ENCODE data around the gene CC2D2B.

The CC2D2B gene

DNA sequence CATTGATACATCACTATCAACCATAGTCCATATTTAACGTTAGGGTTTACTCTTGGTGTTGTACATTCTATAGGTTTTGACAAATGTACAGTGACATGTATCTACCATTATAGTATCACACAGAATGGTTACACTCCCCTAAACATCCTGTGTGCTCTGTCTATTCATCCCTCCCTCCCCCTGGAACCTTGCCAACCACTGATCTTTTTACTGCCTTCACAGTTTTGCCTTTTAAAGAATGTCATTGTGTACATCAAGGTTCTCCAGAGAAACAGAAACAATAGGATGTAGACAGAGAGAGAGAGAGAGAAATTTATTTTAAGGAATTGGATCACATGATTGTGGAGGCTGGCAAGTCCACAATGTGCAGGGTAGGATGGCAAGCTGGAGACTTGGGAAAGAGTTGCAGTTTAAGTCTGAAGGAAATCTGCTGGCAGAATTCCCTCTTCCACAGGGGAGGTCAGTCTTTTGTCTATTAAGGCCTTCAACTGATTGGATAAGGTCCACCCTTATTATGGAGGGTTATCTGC is 90.5 kb downstream of the CC2D2B start:
- no peak overlapping the region for H3K27ac ChIP-seq
- TF ChIP-seq, protein P1, sequence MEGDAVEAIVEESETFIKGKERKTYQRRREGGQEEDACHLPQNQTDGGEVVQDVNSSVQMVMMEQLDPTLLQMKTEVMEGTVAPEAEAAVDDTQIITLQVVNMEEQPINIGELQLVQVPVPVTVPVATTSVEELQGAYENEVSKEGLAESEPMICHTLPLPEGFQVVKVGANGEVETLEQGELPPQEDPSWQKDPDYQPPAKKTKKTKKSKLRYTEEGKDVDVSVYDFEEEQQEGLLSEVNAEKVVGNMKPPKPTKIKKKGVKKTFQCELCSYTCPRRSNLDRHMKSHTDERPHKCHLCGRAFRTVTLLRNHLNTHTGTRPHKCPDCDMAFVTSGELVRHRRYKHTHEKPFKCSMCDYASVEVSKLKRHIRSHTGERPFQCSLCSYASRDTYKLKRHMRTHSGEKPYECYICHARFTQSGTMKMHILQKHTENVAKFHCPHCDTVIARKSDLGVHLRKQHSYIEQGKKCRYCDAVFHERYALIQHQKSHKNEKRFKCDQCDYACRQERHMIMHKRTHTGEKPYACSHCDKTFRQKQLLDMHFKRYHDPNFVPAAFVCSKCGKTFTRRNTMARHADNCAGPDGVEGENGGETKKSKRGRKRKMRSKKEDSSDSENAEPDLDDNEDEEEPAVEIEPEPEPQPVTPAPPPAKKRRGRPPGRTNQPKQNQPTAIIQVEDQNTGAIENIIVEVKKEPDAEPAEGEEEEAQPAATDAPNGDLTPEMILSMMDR (IDR thresholded peaks at IDR 0.05), result no peak
- H3K4me3 ChIP-seq, result no peak overlapping the region
- no peak for DNase-seq (ENCODE audit: low spot score)

DNA sequence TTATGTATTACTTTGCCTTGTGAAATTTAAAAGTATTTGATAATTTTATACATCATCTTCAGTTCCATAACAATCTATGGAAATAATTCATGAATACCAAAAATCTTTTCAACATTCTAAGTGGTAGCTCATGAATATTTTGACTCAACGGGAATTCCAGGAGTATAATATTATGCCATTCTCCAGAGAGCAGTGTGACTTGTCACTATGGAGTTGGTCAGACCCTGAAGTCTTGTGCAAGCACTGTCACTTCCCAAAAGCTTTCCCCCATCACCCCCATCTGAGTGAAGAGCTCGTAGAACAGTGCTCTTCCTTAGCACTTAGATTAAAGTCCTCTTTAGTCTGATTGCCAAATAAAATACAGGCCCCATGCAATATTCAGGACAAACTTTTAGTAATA is 106.2 kb downstream of the CC2D2B start:
- TF ChIP-seq, protein P1 (IDR thresholded peaks at IDR 0.05), result no peak
- DNase-seq (ENCODE audit: low spot score), result no peak
- H3K27ac ChIP-seq, result no peak overlapping the region
- no peak overlapping the region for H3K4me3 ChIP-seq

DNA sequence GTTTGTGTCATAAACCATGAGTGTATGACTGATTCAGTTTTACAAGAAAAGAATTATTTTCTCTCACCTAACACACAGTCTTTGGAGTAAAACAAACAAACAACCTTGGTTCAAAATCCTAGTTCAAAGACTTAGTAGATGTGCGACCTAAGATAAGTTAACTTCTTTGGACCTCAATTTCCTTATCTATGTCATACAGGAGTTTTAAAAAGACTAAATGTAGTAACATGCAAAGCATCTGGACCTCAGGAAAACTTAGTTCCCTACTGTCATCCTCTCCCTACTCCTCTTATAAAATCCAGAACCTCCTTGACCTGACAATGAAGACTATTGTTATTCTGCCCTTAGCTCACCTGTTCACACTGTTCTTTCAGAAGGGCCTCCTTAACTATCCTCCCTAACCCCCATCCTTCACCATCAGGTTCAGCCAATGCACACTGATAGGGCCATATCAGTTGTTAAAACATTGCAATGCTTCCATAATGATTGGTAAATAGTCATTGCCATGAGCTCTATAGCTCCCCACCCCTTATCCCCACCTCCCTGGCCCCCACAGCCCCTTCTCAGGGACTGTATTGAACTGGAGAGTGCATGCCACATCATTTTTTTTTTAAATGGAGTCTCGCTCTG is 106.8 kb downstream of the CC2D2B start:
- Histone ChIP-seq H3K4me3 (no peak overlapping the region), H3K27ac (no peak overlapping the region)
- no peak for DNase-seq (ENCODE audit: low spot score)
- TF ChIP-seq, protein P1 (IDR thresholded peaks at IDR 0.05), result no peak

DNA sequence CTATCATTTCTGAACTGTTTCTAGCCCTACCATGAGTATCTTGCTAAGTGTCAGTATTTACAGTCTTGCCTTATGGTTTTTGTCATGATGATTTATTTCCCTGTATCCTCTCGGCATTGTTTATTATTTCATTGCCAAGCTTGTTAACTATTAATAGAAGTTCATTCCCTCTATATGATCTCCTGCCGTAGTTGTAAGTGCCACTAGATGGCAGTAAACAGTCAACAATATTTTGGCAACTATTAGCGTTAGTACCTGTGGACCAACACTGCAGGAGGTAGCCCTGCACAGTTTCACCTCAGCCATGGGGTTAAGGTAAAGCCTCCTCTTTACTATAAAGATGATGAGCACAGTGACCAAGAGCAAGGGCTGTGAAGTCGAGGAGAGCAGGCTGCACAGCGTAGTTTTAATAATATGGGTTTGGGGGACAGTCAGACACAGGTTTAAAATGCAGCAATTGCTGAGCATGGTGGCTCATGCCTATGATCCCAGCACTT is 109.5 kb downstream of the CC2D2B start:
- H3K27ac ChIP-seq, result no peak overlapping the region
- no peak overlapping the region for H3K4me3 ChIP-seq
- TF ChIP-seq, protein P1 (IDR thresholded peaks at IDR 0.05), result peak; percentile 41
- DNase-seq (ENCODE audit: low spot score), result no peak

DNA sequence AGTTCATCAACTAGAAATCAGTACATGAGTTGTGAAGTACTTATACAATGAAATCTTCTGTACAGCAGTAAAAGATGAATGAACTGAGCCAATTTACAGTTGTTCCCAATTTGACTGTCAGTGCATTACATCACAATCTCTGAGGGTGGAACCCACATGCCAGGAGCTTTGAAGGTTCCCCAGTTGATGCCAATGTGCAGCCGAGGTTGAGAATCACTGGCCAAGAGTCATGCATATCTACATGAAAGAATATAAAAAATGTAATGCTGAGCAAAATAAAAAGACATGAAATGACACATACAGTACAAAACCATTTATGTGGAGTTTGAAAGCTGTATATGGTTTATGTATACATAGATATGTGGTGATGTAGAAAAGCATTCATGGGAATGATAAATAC is 113.6 kb downstream of the CC2D2B start:
- no peak for DNase-seq (ENCODE audit: low spot score)
- Histone ChIP-seq H3K27ac (no peak overlapping the region), H3K4me3 (no peak overlapping the region)
- TF ChIP-seq, protein P1 (IDR thresholded peaks at IDR 0.05), result no peak

DNA sequence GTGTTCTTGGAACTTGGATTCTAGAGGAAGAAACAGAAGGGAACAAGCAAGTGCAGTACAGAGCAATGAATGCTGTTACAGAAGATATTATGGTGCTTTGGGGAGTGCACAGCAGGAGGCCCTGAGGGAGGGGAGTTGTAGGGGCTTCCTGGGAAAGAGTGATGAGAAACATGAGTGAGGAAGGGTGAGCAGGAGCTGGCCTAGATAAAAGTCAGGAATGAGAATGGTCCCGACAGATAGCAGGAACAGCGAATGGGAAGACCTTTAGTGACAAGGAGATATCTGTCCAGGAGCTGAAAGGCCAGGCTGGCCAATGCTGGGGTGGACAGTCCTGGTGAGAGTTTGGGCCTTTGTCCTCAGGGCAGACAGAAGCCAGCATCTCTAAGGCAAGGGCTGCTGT is 115.0 kb downstream of the CC2D2B start:
- TF ChIP-seq, protein P1 (IDR thresholded peaks at IDR 0.05), result no peak
- DNase-seq (ENCODE audit: low spot score), result no peak
- Histone ChIP-seq H3K4me3 (no peak overlapping the region), H3K27ac (no peak overlapping the region)

DNA sequence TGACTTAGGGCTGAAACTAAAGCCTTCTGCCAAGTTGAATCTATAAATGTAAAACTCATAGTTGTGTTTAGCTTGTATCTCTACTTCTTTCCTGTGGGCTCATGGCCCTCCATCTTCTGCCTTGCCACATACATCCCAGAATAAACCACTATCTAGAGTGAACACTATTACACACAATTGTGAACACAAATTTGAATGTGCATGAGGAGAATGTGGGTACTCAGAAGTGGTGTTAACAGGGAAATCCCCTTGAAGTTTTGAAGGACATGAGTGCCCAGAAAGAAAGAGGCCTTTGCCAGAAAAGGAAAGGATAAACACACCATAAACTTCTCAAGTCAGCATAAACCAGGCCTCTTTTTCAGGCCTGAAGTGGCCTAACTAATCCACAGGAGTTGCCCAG is 115.4 kb downstream of the CC2D2B start:
- no peak overlapping the region for H3K4me3 ChIP-seq
- no peak for DNase-seq (ENCODE audit: low spot score)
- H3K27ac ChIP-seq, result no peak overlapping the region
- TF ChIP-seq, protein P1 (IDR thresholded peaks at IDR 0.05), result no peak
